ENCODE results near the gene SLMAP.

- TF ChIP-seq ZNF263 (CRISPR knock-in tag; IDR thresholded peaks at IDR 0.05; ENCODE audit: low read depth) (no peak), ZNF232 (CRISPR knock-in tag; IDR thresholded peaks at IDR 0.05) (no peak), CTCF (IDR thresholded peaks at IDR 0.05) (no peak)
These were observed 49.6 kb downstream of the SLMAP start for GRCh38 chr3:57805674-57806073.

Data from WTC11 (cell line).